ENCODE data around the gene PLXNA3.

PLXNA3 gene

DNA sequence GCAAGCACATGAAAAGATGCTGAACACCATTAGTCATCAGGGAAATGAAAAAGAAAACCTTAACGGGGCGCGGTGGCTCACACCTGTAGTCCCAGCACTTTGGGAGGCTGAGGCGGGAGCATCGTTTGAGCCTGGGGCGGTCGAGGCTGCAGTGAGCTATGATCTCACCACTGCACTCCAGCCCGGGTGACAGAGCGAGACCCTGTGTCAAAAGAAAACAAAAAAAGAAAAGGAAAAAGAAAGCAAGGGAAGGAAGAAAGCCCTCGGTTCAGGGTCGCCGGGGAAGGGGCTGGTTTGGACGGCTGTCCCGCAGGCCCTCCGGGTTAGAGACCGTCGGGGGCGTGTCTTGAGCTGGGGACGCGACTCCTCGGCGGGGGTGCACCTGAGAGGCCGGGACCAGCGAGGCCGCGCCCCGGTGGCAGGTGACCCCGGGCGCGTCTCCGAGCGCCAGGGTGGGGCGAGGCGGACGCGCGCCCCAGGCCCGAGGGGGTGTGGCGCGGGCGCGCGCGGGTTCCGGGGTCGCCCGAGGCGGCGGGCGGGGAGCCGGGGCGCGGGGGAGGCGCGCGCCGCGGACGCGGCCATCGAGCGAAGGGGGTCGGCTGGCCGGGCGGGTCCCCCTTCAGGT lies 478 bp upstream of the PLXNA3 start:
- DNase-seq (ENCODE audit: low read depth in 1 of 2, low spot score in 1 of 2), result peak; percentile 24 to 38

GRCh38 chrX:154458954-154459778 lies 1.1 kb downstream of the PLXNA3 start:
- DNase-seq (ENCODE audit: low read depth in 1 of 2, low spot score in 1 of 2), result no peak

GRCh38 chrX:154459832-154460231 lies 1.8 kb downstream of the PLXNA3 start:
- no peak for DNase-seq (ENCODE audit: low read depth in 1 of 2, low spot score in 1 of 2)

GRCh38 chrX:154460326-154460725 lies 2.2 kb downstream of the PLXNA3 start:
- no peak for DNase-seq (ENCODE audit: low read depth in 1 of 2, low spot score in 1 of 2)

DNA sequence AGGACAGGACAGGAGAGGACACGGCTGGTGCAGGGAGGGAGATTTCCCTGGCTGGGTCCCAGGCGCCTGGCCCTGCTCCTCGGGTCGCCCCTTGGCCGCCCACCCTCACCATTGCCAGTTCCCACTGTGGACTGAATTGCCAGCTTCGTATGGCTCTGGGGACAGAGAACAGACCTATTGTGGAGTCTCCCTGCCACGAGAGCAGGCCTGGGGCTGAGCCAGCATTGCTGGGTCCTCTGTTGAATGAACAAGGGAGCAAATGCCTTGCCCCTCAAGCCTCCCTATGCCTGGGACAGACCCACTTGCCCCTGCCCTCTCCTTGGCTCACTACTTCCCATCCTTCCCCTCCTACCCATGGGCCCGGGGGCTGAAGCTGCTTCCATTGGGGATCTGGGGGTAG lies 4.3 kb downstream of the PLXNA3 start:
- no peak for DNase-seq (ENCODE audit: low read depth in 1 of 2, low spot score in 1 of 2)

DNA sequence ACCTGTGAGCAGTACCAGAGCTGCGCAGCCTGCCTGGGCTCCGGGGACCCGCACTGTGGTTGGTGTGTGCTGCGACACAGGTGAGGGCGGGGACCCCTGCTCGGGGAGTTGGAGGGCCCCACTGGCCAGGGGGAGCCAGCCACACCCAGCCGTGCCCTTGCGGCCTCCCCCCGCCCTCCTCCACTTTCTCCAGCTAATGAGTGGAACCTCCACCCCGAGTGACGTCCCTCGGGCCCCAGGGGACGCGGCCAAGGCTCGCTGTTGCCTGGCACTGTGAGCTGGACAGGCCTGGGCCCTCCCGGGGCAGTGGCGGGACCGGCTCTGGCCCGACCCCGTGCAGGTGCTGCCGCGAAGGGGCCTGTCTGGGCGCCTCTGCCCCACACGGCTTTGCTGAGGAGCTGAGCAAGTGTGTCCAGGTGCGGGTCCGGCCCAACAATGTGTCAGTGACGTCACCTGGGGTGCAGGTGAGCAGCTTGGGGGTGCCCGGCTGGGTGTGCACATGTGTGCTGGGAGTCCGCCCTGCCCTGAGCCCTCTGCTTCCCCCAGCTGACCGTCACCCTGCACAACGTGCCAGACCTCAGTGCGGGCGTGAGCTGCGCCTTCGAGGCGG lies 5.6 kb downstream of the PLXNA3 start:
- DNase-seq (ENCODE audit: low read depth in 1 of 2, low spot score in 1 of 2), result no peak

GRCh38 chrX:154464806-154465365 lies 6.8 kb downstream of the PLXNA3 start:
- DNase-seq (ENCODE audit: low read depth in 1 of 2, low spot score in 1 of 2), result no peak

DNA sequence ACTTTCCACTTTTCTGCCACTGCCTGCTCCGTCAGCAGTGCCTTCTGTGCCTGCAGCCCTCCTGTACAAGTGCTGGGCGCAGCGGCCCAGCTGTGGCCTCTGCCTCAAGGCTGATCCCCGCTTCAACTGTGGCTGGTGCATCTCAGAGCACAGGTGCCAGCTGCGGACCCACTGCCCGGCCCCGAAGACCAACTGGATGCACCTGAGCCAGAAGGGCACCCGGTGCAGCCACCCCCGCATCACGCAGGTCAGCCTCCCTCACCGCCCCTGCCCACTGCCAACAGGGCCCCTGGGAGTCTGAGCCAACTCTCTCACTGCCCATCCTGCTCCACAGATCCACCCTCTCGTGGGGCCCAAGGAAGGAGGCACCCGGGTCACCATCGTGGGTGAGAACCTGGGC lies 7.5 kb downstream of the PLXNA3 start:
- no peak for DNase-seq (ENCODE audit: low read depth in 1 of 2, low spot score in 1 of 2)

GRCh38 chrX:154466036-154466435 lies 8.0 kb downstream of the PLXNA3 start:
- DNase-seq (ENCODE audit: low read depth in 1 of 2, low spot score in 1 of 2), result no peak

DNA sequence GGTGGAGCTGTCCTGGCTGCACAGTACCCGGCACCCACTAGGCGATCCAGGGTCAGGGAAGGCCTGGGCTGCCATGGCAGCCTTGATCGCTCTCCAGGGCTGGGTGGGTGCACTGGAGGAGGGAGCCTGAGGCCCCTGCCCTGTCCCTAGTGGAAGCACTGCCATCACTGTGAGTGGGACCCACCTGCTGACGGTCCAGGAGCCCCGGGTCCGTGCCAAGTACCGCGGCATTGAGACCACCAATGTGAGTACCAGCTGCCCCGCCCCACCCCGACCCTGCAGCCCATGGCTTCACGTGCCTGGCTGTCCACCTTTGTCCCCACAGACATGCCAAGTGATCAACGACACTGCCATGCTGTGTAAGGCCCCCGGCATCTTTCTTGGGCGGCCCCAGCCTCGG lies 8.8 kb downstream of the PLXNA3 start:
- DNase-seq (ENCODE audit: low read depth in 1 of 2, low spot score in 1 of 2), result no peak

DNA sequence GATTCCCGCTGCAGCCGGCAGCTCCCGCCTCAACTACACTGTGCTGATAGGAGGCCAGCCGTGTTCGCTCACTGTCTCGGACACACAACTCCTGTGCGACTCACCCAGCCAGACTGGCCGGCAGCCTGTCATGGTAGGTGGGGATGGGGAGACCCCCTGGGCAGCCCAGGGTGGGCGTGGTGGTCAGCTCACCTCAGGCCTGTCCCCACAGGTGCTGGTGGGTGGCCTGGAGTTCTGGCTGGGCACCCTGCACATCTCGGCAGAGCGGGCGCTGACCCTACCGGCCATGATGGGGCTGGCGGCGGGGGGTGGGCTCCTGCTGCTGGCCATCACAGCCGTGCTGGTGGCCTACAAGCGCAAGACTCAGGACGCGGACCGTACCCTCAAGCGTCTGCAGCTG lies 9.5 kb downstream of the PLXNA3 start:
- DNase-seq (ENCODE audit: low read depth in 1 of 2, low spot score in 1 of 2), result no peak

DNA sequence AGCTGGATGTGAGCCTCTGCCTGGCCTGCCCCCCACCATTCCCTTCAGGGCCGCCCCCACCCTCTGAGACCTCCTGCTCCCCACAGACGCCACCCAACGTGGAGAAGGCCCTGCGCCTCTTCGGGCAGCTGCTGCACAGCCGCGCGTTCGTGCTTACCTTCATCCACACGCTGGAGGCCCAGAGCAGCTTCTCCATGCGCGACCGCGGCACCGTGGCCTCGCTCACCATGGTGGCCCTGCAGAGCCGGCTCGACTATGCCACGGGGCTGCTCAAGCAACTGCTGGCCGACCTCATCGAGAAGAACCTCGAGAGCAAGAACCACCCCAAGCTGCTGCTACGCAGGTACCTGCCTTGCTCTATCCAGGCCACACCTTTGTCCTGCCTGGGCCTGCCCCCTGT lies 10.1 kb downstream of the PLXNA3 start:
- no peak for DNase-seq (ENCODE audit: low read depth in 1 of 2, low spot score in 1 of 2)

- DNase-seq (ENCODE audit: low read depth in 1 of 2, low spot score in 1 of 2), result no peak
Observed at GRCh38 chrX:154469114-154469513, 11.0 kb downstream of the PLXNA3 start.

DNA sequence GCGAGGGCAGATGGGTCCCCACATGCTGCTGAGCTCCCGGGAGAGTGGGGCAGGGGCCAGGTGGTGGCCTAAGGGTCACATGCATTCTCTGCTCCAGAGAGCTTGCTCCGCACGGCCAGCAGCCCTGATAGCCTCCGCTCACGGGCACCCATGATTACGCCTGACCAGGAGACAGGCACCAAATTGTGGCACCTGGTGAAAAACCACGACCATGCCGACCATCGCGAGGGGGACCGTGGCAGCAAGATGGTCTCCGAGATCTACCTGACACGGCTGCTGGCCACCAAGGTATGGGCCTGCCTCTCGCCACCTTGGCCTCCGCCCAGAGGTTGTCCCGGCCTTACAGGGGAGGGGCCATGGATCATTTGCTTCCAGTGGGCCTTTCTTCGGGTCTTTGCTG lies 11.8 kb downstream of the PLXNA3 start:
- no peak for DNase-seq (ENCODE audit: low read depth in 1 of 2, low spot score in 1 of 2)

DNA sequence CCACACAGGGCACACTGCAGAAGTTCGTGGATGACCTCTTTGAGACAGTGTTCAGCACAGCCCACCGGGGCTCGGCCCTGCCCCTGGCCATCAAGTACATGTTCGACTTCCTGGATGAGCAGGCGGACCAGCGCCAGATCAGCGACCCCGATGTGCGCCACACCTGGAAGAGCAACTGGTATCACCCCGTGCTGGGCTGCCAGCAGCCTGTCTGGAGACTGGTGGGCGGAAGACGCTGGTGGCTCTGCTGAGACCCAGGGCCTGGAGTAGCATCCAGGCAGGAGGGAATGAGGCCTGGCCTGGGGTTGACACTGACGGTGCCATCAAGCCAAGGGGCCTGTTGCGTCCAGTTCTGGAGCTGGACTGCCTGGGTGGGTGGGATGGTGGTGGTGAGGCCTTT lies 12.4 kb downstream of the PLXNA3 start:
- no peak for DNase-seq (ENCODE audit: low read depth in 1 of 2, low spot score in 1 of 2)

DNA sequence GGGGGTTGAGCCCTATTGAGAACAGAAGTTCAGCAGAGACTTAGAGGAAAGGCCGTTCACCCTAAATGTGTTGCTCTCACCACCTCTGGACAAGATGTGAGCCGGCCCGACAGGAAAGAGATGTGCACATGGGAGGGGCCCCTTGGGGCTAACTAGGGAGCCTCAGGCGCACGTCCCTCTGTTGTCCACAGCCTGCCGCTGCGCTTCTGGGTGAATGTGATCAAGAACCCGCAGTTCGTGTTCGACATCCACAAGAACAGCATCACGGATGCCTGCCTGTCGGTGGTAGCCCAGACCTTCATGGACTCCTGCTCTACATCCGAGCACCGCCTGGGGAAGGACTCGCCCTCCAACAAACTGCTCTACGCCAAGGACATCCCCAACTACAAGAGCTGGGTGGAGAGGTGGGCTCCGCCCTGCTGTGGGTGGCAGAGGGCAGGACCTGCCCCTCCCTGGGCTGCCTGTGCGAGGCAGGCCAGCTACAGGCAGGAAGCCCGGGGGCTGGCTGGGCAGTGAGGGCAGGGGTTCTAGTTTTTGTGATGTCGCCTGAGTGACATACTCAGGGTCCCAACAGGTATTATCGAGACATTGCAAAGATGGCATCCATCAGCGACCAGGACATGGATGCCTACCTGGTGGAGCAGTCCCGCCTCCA lies 13.0 kb downstream of the PLXNA3 start:
- no peak for DNase-seq (ENCODE audit: low read depth in 1 of 2, low spot score in 1 of 2)

- no peak for DNase-seq (ENCODE audit: low read depth in 1 of 2, low spot score in 1 of 2)
Observed at GRCh38 chrX:154471839-154472684, 14.0 kb downstream of the PLXNA3 start.

GRCh38 chrX:154472685-154473632 lies 14.9 kb downstream of the PLXNA3 start:
- no peak for DNase-seq (ENCODE audit: low read depth in 1 of 2, low spot score in 1 of 2)

- no peak for DNase-seq (ENCODE audit: low read depth in 1 of 2, low spot score in 1 of 2)
Observed at GRCh38 chrX:154473683-154474082, 15.6 kb downstream of the PLXNA3 start.

DNA sequence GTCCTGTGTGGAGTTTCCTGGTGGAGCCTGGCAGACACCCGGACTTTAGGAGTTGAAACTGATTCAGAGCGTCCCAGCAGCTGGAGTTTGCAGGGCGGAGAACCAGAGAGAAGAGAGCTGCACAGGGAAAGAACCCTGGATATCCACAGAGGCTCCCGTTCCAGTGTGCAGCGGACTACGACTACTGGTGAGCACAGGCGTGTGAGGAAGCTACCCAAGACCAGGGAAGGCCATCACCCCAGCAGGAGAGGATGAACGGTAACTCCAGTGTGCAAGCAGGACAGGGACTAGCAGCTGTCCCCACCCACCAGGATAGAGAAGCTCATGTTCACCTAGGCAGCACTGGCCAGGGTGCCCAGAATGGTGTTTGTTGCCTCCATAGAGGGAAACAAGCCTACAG lies 18.7 kb downstream of the PLXNA3 start:
- DNase-seq (ENCODE audit: low read depth in 1 of 2, low spot score in 1 of 2), result no peak

All from stimulated activated CD4-positive, alpha-beta T cell treated with anti-CD3 and anti-CD28 coated beads, Interleukin-15, amount 100 ng/mL, for 1 hour (primary cell).